ENCODE results near the gene ARMH2. TPM values are rescaled to one million over a fixed set of nuclear protein-coding genes. Genes with fewer than 3 reads are reported as not detected.
"Not testable (repeated sequence)": the region's sequence is repeated elsewhere in the genome, so short reads cannot be mapped to it uniquely, and the experiment has no call there.

Gene ARMH2
- total RNA-seq, 1 experiment from 2014 or later, result not detected

GRCh38 chr6:24774696-24775519, 23.8 kb downstream of the ARMH2 start, which contains the start of gene GMNN:
TSS of gene GMNN (plus strand) at chr6:24774937. CDS start at chr6:24777247, 2,310 bp downstream.
- intact Hi-C loops (cut with micrococcal nuclease; ENCODE audit: unreplicated experiment), result loop anchor here (1.0 kb wide), 1 partner anchor 54 kb away; no protein-coding TSS in a partner anchor
- CTCF ChIA-PET, result no interaction called here
- POLR2A ChIA-PET, result interaction anchor here (0.6 to 0.8 kb wide), 2 partner anchors 271 to 1329 kb away, joined by 3 read pairs; no protein-coding TSS in a partner anchor
- Mint-ChIP-seq H3K9me3 (ENCODE audit: unreplicated experiment) (no peaks in the 10 kb centered on the region), H3K27me3 (ENCODE audit: insufficient read depth, unreplicated experiment) (no peaks in the 10 kb centered on the region), H3K36me3 (ENCODE audit: insufficient read depth, unreplicated experiment) (peaks cover 30% of the 10 kb centered on the region), H3K27ac (ENCODE audit: unreplicated experiment) (peak within 1 kb of the TSS; percentile 95), H3K4me3 (ENCODE audit: unreplicated experiment) (peak within 1 kb of the TSS; percentile 93), H3K4me1 (ENCODE audit: low read depth, unreplicated experiment) (peaks cover 7% of the 10 kb centered on the region)
- BruUV-seq (replicated peaks), result TSS peak; percentile 75
- Histone ChIP-seq H3K4me3 (ENCODE audit: low read depth, low read length) (peak within 1 kb of the TSS; percentile 92), H3K27me3 (replicated peaks; ENCODE audit: control insufficient read depth, insufficient read depth, low read length) (no peaks in the 10 kb centered on the region), H3K9me3 (no peaks in the 10 kb centered on the region), H3K4me1 (peaks cover 33% of the 10 kb centered on the region), H3K36me3 (ENCODE audit: control insufficient read depth, insufficient read depth, low read length) (0 out of 2 replicates have a peak, but pooled peaks cover 2% of the 10 kb centered on the region)
- TF ChIP-seq CTCF (IDR thresholded peaks at IDR 0.05; ENCODE audit: insufficient read depth in 1 of 2, low read depth in 1 of 2, low read length in 1 of 2, severe bottlenecking in 1 of 2, unreplicated experiment in 1 of 2), result no peak
- peak; percentile 97 to 98 for DNase-seq

GRCh38 chr6:24768361-24768760, 30.4 kb downstream of the ARMH2 start:
- H3K4me3 Mint-ChIP-seq (ENCODE audit: unreplicated experiment), result no peak overlapping the region
- no peak overlapping the region for H3K4me3 ChIP-seq (ENCODE audit: low read depth, low read length)
- H3K27ac Mint-ChIP-seq (ENCODE audit: unreplicated experiment), result no peak overlapping the region
- no peak for TF ChIP-seq CTCF (IDR thresholded peaks at IDR 0.05; ENCODE audit: insufficient read depth in 1 of 2, low read depth in 1 of 2, low read length in 1 of 2, severe bottlenecking in 1 of 2, unreplicated experiment in 1 of 2)
- H3K9me3 ChIP-seq, result no peaks in the 10 kb centered on the region
- no TSS peak for BruUV-seq (replicated peaks)
- DNase-seq, result no peak
- ChIA-PET CTCF (no interaction called here), POLR2A (no interaction called here)
- H3K36me3 ChIP-seq (ENCODE audit: control insufficient read depth, insufficient read depth, low read length), result no peaks in the 10 kb centered on the region
- H3K27me3 ChIP-seq (replicated peaks; ENCODE audit: control insufficient read depth, insufficient read depth, low read length), result no peaks in the 10 kb centered on the region
- H3K4me1 Mint-ChIP-seq (ENCODE audit: low read depth, unreplicated experiment), result peaks cover 13% of the 10 kb centered on the region
- H3K4me1 ChIP-seq, result no peaks in the 10 kb centered on the region; the same call in 1 of the 2 replicates
- intact Hi-C loops (cut with micrococcal nuclease; ENCODE audit: unreplicated experiment), result no loop called here
- no peaks in the 10 kb centered on the region for H3K9me3 Mint-ChIP-seq (ENCODE audit: unreplicated experiment)
- H3K27me3 Mint-ChIP-seq (ENCODE audit: insufficient read depth, unreplicated experiment), result no peaks in the 10 kb centered on the region
- H3K36me3 Mint-ChIP-seq (ENCODE audit: insufficient read depth, unreplicated experiment), result no peaks in the 10 kb centered on the region

GRCh38 chr6:24766680-24767462, 31.8 kb downstream of the ARMH2 start:
- Mint-ChIP-seq H3K27ac (ENCODE audit: unreplicated experiment) (no peak overlapping the region), H3K4me3 (ENCODE audit: unreplicated experiment) (no peak overlapping the region), H3K9me3 (ENCODE audit: unreplicated experiment) (no peaks in the 10 kb centered on the region), H3K27me3 (ENCODE audit: insufficient read depth, unreplicated experiment) (no peaks in the 10 kb centered on the region), H3K4me1 (ENCODE audit: low read depth, unreplicated experiment) (peaks cover 14% of the 10 kb centered on the region), H3K36me3 (ENCODE audit: insufficient read depth, unreplicated experiment) (no peaks in the 10 kb centered on the region)
- no peaks in the 10 kb centered on the region for H3K9me3 ChIP-seq
- no peak for DNase-seq
- ChIA-PET CTCF (interaction anchor here (1.2 kb wide), 1 partner anchor 14 kb away, joined by 3 read pairs; no protein-coding TSS in a partner anchor), POLR2A (no interaction called here)
- H3K36me3 ChIP-seq (ENCODE audit: control insufficient read depth, insufficient read depth, low read length), result no peaks in the 10 kb centered on the region
- H3K4me3 ChIP-seq (ENCODE audit: low read depth, low read length), result no peak overlapping the region
- H3K27me3 ChIP-seq (replicated peaks; ENCODE audit: control insufficient read depth, insufficient read depth, low read length), result no peaks in the 10 kb centered on the region
- intact Hi-C loops (cut with micrococcal nuclease; ENCODE audit: unreplicated experiment), result loop anchor here (1.0 kb wide), 2 partner anchors 46 to 184 kb away; no protein-coding TSS in a partner anchor
- H3K4me1 ChIP-seq, result no peaks in the 10 kb centered on the region; the same call in 1 of the 2 replicates
- peak; percentile 32 for TF ChIP-seq CTCF (IDR thresholded peaks at IDR 0.05; ENCODE audit: insufficient read depth in 1 of 2, low read depth in 1 of 2, low read length in 1 of 2, severe bottlenecking in 1 of 2, unreplicated experiment in 1 of 2)
- BruUV-seq (replicated peaks), result no TSS peak

GRCh38 chr6:24765968-24766367, 32.7 kb downstream of the ARMH2 start:
- H3K27me3 ChIP-seq (replicated peaks; ENCODE audit: control insufficient read depth, insufficient read depth, low read length); H3K4me3 Mint-ChIP-seq (ENCODE audit: unreplicated experiment); CTCF ChIA-PET; H3K27me3 Mint-ChIP-seq (ENCODE audit: insufficient read depth, unreplicated experiment); H3K36me3 Mint-ChIP-seq (ENCODE audit: insufficient read depth, unreplicated experiment); H3K4me1 ChIP-seq; H3K4me3 ChIP-seq (ENCODE audit: low read depth, low read length); DNase-seq; BruUV-seq (replicated peaks); H3K9me3 Mint-ChIP-seq (ENCODE audit: unreplicated experiment); H3K27ac Mint-ChIP-seq (ENCODE audit: unreplicated experiment); POLR2A ChIA-PET; H3K9me3 ChIP-seq; H3K36me3 ChIP-seq (ENCODE audit: control insufficient read depth, insufficient read depth, low read length): not testable (repeated sequence)
- peaks cover 14% of the 10 kb centered on the region for H3K4me1 Mint-ChIP-seq (ENCODE audit: low read depth, unreplicated experiment)
- intact Hi-C loops (cut with micrococcal nuclease; ENCODE audit: unreplicated experiment), result loop anchor here (1.0 kb wide), 2 partner anchors 45 to 183 kb away; no protein-coding TSS in a partner anchor
